DMS 273 treated with DMSO at 0.1 percent for 48 hours (cell line): ENCODE data around the gene PRKCSH.

Experiments used
- DNase-seq: peaks from one replicate; lab custom pipeline; 2025; lab: John Stamatoyannopoulos, UW

PRKCSH gene

GRCh38 chr19:11478167-11479089, 43.0 kb downstream of the PRKCSH start:
- no peak for DNase-seq

- DNase-seq, result no peak
Observed at GRCh38 chr19:11479090-11479897, 43.9 kb downstream of the PRKCSH start.

- no peak for DNase-seq
Observed at GRCh38 chr19:11479898-11480714, 44.7 kb downstream of the PRKCSH start.

- DNase-seq, result no peak
Observed at GRCh38 chr19:11480715-11481533, 45.5 kb downstream of the PRKCSH start, which contains the start of gene ELAVL3. Gene ELAVL3 (minus strand): TSS chr19:11481046. CDS start chr19:11480608, 438 bp downstream.

GRCh38 chr19:11481534-11482383, 46.3 kb downstream of the PRKCSH start:
- peak; percentile 96 for DNase-seq

GRCh38 chr19:11482384-11483050, 47.1 kb downstream of the PRKCSH start:
- peak; percentile 83 for DNase-seq

GRCh38 chr19:11483366-11484111, 48.1 kb downstream of the PRKCSH start:
- no peak for DNase-seq

- no peak for DNase-seq
Observed at GRCh38 chr19:11485245-11485837, 49.9 kb downstream of the PRKCSH start.

GRCh38 chr19:11486661-11487503, 51.4 kb downstream of the PRKCSH start:
- DNase-seq, result no peak

GRCh38 chr19:11489378-11489777, 53.9 kb downstream of the PRKCSH start:
- no peak for DNase-seq

GRCh38 chr19:11494634-11495285, 59.3 kb downstream of the PRKCSH start:
- peak; percentile 76 for DNase-seq

GRCh38 chr19:11495481-11495880, 60.0 kb downstream of the PRKCSH start:
- peak; percentile 72 for DNase-seq

GRCh38 chr19:11495885-11496284, 60.5 kb downstream of the PRKCSH start:
- DNase-seq, result no peak

GRCh38 chr19:11496391-11497163, 61.1 kb downstream of the PRKCSH start:
- peak; percentile 48 for DNase-seq

- DNase-seq, result no peak
Observed at GRCh38 chr19:11499220-11499726, 63.8 kb downstream of the PRKCSH start.

GRCh38 chr19:11499890-11500420, 64.5 kb downstream of the PRKCSH start:
- DNase-seq, result no peak
